ENCODE data around the gene CHRNB1.

Gene CHRNB1

DNA sequence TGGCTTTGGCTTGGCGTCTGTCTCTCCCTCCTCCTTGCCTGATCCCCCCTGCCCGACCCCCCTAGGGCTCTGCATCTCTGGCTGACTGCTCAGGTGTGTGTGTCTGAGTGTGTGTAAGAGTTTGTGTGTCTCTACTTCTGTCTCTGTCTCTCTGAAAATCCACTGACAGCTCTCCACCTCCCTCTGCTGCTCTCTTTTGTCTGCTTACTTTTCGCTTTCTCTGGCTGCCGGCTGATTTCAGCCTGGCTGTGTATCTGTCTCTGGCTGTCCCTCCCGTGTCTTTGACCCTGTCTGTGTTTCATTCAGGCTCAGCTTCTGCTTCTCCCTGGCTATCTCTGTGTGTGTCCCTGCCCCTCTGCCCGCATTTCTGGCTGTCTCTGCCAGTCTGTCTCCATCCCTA is 28.5 kb upstream of the CHRNB1 start:
- DNase-seq (ENCODE audit: low read depth), result no peak

DNA sequence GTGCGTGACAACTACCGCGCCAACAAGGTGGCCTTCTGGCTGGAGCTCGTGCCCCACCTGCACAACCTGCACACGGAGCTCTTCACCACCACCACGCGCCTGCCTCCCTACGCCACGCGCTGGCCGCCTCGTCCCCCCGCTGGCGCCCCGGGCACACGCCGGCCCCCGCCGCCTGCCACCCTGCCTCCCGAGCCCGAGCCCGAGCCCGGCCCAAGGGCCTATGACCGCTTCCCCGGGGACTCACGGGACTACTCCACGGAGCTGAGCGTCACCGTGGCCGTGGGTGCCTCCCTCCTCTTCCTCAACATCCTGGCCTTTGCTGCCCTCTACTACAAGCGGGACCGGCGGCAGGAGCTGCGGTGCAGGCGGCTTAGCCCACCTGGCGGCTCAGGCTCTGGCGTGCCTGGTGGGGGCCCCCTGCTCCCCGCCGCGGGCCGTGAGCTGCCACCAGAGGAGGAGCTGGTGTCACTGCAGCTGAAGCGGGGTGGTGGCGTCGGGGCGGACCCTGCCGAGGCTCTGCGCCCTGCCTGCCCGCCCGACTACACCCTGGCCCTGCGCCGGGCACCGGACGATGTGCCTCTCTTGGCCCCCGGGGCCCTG is 27.7 kb upstream of the CHRNB1 start:
- DNase-seq (ENCODE audit: low read depth), result no peak

DNA sequence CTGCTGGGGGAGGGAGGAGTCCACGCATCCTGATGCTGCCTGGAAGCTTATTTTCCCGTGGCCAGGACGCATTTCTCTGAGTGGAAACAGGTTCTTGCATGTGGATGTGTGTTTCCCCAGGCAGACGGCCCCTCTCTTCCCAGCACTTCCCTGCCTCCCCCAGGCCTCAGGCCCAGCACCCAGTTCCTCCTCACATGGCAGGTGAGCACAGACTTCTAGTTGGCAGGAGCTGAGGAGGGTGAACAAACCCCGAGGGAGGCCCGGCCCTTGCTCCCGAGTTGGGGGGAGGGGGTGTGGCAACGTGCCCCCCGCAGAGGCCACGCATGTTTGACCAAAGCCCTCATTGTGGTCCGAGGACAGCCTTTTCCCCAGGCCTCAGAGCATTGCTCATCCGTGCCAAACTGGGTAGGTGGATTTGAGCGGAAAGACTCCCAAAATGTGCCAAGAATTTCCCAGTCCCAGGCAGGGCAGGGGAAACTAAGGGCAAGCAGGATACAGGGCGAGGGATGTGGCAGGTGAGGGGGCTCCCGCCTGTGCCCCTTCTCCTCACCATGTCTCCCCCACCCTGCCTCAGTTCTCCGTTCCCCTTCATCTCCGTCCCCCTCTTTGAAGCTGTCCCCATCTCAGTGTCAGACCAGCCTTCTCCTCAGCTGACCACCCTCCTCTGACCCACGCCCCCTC is 26.2 kb upstream of the CHRNB1 start:
- no peak for DNase-seq (ENCODE audit: low read depth)

DNA sequence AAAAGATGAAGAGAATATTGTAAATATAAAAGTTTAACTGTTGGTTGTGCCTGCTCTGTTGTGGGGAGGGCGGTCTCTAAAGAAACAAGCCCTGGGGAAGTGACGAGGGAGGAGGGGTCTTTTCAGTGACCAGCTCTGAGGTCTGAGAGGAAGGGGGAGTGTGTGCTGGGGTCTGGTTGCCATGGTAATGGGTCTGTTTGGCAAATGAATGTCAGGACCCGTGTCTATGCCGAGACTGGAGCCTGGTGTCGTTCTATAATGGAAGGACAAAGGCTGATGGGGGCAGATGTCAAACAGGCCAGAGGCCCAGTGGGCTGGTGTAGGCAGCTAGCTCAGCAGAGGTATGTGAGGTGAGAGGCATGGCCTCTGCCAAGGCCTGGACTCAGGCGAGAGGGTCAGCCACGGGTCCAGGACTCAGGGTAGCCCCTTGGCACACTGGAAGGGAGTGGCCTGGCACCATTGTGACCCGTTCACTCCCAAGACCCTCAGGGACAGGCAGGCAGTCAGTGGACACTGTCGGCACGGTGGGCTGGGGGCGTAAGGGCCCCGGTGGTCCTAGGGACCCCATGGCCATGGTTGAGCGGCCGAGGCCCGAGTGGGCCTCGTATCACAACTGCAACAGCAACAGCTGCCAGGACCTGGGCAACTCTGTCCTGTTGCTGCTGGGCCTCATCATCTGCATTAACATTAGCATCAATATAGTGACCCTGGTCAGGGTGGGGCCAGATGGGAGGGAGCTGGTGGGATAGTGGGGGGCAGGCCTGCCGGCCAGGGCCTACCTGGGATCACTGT is 24.8 kb upstream of the CHRNB1 start, which contains the start of gene SPEM1:
SPEM1 (plus strand) TSS at position 506 of the 792 bp plus-strand sequence; CDS start at position 567, 61 bp downstream.
- DNase-seq (ENCODE audit: low read depth), result no peak

DNA sequence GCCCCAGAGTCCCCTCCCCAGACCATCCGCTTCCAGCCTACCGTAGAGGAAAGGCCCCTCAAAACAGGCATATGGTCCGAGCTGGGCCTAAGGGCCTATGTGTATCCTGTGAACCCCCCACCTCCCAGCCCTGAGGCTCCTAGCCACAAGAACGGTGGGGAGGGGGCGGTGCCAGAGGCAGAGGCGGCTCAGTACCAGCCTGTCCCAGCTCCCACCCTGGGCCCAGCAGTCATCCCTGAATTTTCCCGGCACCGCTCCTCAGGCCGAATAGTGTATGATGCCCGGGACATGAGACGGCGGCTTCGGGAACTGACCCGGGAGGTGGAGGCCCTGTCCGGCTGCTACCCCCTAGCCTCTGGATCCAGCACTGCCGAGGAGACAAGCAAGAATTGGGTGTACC is 23.7 kb upstream of the CHRNB1 start:
- no peak for DNase-seq (ENCODE audit: low read depth)

DNA sequence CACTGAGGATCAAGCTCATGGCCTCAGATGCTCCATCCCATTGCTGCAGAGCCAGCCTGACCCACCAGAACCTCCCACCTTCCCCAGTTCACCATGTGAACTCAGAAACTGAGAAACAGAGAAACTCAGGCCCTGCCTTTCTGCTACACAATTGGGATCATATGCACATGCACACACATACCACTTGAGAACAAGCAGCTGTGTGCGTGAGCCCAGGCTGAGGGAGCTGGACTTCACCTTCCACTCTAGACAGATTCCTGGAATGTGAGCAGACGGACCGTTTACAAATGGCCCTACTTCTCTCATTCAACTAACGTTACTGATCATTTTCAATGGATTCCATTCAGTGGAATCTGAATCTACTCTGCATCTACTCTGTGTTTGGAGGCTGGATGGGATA is 21.2 kb upstream of the CHRNB1 start:
- DNase-seq (ENCODE audit: low read depth), result no peak

DNA sequence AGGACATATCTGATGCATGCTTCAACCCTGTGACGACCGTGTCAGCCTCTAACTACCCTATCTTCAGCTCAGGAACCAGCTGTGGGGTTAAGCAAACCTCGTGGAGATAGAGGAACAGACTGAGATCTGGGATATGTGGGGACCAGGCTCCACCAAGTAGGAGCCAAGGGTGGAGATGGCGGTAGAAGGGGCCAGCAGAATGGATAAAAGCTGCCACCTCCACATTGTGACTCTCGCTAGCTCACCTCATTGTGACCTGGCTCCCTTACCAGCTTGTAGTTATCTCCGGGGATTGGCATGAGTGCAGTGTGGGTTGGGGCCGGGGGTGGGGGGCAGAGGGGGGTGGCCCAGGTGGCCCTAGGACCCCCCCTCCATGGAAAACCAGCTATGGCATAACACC is 19.5 kb upstream of the CHRNB1 start, which contains the start of gene SPEM2:
SPEM2 (plus strand) TSS at position 301 of the 400 bp plus-strand sequence; CDS start at position 374, 73 bp downstream.
- no peak for DNase-seq (ENCODE audit: low read depth)

DNA sequence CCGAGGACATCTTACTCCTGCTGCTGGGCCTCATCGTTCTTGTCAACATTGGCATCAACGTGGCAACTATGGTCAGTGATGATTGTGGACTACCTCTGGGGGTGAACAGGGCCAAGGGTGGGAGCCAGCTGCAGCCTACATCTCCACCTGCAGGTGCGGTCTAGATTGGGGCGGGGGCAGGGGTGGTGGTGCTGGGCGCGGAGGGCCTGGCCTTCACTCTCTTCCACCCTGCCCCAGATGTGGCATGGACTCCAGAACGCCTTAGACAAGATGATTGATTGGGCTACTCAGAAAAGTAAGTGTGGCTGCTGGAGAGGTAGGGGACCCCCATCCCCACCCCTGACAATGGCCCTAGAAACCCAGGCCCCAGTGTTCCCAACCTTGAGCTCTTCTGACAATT is 19.1 kb upstream of the CHRNB1 start:
- DNase-seq (ENCODE audit: low read depth), result no peak

DNA sequence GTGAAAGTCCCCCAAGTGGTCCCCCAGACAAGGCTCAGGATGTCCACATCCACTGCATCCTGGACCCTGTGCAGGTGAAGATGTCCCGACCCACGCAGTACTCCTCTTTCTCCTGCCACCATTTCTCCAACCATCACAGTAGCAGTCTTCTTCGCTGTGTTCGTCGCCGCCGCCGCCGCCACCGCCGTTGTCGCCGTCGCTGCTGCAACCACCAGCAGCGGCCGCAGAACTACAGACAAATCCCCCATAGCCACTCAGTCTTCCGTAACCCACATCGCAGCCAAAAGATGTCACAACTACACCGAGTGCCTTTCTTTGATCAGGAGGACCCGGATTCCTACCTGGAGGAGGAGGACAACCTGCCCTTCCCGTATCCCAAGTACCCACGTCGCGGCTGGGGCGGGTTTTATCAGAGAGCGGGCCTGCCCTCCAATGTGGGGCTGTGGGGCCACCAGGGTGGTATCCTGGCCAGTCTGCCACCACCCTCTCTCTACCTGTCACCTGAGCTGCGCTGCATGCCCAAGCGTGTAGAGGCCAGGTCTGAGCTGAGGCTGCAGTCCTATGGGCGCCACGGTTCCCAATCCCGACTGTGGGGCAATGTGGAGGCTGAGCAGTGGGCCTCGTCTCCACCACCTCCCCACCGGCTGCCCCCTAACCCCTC is 18.5 kb upstream of the CHRNB1 start:
- DNase-seq (ENCODE audit: low read depth), result no peak

DNA sequence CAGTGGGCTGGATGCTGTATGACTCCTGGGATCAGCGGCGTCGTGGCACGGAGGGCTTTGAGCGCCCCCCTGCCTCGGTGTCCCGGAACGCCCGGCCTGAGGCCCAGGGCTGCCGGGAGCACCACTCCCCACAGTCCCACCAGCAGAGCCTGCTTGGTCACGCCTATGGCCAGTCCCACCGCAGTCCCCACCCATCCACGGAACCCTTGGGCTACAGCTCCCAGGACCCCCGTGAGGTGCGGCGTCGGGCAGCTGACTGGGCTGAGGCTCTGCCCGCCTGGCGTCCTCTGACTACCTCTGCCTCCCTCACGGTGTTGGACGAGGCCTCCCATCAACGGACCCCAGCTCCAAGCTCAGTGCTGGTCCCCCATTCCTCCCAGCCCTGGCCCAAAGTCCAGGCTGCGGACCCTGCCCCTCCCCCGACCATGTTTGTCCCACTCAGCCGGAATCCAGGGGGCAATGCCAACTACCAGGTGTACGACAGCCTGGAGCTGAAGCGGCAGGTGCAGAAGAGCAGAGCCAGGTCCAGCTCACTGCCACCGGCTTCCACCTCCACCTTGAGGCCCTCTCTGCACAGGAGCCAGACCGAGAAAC is 17.9 kb upstream of the CHRNB1 start:
- DNase-seq (ENCODE audit: low read depth), result no peak

DNA sequence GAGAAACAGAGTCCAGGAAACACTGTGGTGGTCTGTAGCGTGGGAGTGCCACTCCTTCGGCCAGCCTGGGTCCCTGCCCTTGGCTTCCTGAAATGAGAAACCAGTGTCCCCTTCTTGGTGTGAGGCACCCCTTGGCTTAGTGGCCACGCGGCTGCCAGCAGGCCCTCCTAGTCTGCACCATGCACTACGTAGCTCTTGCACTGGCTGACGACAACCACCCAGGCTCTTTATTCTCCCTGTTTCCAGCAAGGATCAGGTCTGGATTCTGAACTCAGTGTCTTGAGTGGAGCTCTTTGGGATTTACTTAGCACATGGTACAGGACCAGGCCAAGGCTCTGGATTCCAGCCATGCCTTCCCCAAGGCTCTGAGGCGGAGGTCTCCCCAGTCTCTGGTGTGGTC is 17.3 kb upstream of the CHRNB1 start:
- no peak for DNase-seq (ENCODE audit: low read depth)

DNA sequence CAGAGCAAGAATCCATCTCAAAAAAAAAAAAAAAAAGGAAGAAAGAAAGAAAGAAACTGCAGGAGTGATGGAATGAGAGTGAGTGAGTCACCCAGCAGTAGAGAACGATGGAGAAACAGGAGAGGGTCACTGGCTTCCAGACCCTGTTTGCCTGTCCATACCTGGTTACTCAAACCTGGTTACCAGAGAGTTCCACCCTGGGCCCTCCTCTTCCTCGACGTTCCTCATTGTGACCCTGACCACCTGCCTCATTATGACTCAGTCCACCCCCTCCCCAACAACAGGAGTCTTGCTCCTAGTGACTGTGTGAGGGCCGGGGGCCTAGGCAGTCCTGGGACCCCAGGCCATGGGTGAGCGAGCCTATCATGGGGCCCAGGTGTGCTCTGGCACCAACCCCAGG is 16.3 kb upstream of the CHRNB1 start, which contains the start of gene SPEM3:
SPEM3 (plus strand) TSS at position 301 of the 400 bp plus-strand sequence; CDS start at position 347, 46 bp downstream.
- no peak for DNase-seq (ENCODE audit: low read depth)

DNA sequence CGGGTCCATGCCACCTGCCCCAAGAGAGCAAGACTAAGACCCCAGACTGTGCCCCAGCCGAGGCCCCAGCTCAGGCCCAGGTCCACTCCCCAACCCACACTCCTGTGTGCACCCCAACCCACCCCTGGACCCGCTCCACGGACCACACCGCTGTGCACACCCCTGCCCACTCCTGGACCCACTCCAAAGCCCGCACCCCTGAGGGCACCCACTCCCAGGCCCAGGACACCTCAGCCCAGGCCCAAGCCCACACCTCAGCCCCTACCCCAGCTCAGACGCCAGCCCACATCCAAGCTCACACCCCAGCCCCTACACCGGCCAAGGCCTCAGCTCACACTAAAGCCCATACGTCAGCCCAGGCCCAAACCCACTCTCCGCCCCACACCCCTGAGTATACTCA is 15.1 kb upstream of the CHRNB1 start:
- DNase-seq (ENCODE audit: low read depth), result no peak

DNA sequence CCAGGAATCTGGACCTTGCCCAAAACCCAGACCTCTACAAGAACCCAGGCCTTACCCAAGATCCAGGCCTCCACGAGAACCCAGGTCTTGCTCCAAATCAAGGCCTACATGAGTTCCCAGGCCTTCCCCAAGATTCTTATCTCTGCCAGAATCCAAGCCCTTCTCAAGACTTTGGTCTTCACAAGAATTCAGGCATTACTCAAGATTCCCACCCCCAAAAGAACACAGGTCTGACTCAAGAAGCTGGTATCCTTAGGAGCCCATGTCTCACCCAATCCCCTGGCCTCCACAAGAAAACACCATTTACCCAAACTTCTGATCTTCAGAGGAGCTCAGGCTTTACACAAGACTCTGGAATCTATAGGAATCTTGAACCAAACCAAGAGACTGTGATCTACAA is 13.6 kb upstream of the CHRNB1 start:
- no peak for DNase-seq (ENCODE audit: low read depth)

DNA sequence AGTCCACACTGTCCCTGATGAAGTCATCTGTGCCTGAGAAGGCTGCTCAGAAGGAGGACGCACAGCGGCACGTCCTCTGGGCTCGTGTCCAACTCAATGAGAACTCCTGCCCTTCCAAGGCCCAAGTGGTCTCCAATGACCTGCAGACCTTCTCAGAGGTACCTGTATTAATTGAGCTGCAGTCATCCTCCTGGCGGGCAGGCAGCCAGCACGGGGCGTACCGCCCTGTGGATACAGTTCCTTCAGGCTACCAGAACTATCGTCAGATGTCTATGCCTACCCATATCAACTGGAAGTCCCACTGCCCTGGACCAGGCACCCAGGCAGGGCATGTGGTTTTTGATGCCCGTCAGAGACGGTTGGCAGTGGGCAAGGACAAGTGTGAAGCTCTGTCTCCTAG is 12.6 kb upstream of the CHRNB1 start:
- DNase-seq (ENCODE audit: low read depth), result no peak

DNA sequence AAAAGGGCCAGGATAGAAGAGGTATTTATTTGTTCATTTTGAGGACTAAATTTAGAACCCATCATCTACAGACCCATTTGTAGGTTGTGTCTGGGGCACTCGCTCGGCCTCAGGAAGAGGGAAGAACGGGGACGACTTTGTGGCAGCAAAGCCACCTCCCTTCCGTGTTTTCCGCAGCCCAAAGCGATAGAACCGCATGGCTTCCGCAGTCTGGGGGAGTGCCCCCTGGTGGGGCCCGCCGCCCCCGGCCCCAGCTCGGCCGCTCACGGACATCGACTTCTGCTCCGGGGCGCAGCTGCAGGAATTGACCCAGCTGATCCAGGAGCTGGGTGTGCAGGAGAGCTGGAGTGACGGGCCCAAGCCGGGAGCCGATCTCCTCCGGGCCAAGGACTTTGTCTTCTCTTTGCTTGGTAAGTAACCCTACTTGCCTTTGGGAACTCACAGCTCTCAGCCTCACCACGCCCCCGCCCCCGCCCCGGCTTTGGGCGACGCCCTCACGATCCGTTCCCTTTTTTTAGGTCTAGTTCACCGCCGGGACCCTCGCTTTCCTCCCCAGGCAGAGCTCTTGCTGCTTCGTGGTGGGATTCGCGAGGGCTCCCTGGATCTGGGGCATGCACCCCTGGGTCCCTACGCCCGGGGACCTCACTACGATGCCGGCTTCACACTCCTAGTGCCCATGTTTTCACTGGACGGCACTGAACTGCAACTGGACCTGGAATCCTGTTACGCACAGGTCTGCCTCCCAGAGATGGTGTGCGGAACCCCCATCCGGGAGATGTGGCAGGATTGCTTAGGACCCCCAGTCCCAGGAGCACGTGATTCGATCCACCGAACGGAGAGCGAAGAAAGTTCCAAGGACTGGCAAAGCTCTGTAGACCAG is 8.9 kb upstream of the CHRNB1 start:
- DNase-seq (ENCODE audit: low read depth), result no peak

DNA sequence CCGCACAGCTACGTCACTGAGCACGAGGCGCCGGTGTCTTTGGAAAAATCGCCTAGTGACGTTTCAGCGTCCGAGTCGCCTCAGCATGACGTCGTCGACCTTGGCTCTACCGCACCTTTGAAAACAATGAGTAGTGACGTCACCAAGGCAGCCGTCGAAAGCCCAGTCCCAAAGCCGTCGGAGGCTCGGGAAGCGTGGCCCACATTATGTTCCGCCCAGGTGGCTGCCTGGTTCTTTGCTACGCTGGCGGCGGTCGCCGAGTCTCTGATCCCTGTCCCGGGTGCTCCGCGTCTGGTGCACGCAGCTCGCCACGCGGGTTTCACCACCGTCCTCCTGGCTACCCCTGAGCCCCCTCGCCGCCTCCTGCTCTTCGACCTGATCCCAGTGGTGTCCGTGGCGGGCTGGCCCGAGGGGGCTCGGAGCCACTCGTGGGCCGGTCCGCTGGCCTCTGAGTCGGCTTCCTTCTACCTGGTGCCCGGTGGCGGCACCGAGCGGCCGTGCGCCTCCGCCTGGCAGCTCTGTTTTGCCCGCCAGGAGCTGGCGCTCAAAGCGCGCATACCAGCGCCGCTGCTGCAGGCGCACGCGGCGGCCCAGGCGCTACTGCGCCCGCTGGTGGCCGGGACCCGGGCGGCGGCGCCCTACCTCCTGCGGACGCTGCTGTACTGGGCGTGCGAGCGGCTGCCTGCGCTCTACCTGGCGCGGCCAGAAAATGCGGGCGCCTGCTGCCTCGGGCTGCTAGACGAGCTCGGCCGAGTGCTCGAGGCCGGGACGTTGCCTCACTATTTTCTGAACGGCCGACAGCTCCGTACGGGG is 8.1 kb upstream of the CHRNB1 start:
- DNase-seq (ENCODE audit: low read depth), result peak; percentile 70

DNA sequence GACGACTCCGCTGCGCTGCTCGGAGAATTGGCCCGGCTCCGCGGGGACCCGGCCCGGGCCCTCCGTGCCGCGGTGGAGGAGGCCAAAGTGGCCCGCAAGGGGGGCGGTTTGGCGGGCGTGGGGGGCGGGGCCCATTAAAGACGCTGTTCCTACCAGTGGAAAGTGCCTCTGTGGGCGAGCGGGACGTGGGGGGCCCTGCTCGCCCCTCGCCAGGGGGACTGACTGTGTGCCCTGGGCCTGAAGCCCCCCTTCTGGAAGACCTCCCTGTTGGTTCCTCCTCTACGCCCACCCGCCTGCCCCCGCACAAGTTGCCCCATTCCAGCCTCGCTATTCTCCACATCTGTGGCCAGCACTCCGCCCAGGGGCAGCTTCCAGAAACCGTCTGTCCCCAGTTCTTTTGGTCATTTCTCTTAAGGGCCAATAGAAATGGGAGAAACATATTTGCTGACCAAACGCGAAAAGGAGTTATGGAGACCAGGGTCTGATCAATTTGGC is 7.4 kb upstream of the CHRNB1 start:
- no peak for DNase-seq (ENCODE audit: low read depth)

DNA sequence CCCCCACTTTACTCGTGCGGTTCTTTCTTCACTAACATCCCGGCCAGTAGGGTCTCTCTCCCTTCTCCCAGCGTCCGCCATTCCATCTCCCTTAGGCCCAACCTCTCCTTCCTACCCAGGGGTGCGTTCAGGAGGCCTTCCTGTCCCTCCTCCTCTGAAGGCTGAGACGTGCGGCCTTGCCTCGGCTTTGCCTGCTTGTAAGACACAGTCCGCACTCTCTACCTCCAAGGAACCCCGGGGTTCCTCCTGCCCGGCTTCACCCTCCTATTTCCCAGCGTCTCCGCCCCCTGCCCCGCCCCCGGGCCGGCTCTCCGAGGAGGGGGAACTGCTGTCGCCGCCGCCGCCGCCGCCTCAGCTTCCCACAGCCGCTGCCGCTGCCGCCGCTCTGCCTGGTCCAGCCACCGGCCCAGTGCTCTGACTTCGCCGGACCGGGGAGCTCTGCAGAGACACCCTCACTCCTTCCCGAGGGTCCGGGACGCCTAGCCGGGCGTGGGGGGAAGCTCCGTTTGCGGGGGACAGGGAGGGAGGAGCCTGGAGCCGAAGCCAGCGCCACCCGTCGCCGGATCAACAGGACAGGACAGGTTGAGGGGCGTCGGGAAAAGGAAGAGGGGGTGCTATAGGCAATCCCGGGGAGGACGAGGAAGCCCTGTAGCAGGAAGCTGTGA is 6.8 kb upstream of the CHRNB1 start:
- peak; percentile 56 for DNase-seq (ENCODE audit: low read depth)

All from stimulated activated CD8-positive, alpha-beta memory T cell treated with anti-CD3 and anti-CD28 coated beads, Interleukin-4, amount 100 ng/mL, for 24 hours (primary cell).